ENCODE data around the gene ATP2B3.

DNA sequence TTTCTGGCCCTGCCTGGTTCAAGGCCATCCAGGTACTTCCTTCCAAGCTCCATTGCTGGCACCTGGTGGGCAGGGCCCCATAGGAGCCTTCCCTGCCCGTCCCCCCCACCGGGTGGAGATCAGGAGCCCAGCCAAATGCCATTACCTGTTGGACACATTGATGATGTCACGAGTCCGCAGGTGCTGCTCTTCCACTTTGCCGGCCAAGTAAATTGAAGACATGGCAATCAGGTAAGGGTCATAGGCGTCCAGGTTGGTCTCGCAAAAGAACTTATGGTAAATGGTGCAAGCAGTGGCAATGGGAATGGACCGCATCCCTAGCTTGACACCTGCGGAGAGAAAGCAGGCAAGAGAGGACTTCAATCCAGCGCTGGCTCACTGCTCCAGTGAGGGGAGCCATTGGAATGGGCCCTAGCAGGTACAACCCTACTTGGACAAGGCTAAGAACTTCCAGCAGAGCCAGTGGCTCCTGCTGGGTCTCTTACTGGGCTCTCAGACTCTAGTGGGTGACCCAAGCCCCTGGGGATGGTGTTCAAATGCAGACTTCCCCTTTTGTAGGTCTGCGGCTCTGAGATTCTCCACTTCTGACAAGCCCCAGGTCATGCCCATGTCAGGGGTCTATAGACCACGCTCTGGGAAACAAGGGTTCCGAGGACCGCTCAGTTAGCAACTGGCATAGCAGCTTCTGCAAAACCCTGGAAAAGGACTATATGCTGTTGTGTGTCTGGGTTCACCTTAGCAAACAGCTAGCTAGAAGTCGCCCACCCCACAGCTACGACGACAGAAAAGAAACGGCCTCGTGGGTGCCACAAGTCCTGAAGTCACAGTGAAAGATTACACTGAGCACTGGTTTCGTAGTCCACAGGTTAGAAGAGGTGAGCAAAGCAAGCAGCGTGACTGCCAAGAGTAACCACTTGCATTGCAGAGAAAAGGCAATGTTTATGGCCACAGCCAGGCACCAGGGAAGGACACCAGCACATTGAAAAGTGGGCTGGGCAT lies 78.7 kb downstream of the ATP2B3 start:
- TF ChIP-seq EZH2 (IDR thresholded peaks at IDR 0.05; ENCODE audit: low read length) (no peak), CTCF (optimal IDR thresholded peaks at IDR 0.05 in 1 of 3, IDR thresholded peaks at IDR 0.05 in 1 of 3, conservative IDR thresholded peaks at IDR 0.05 in 1 of 3; ENCODE audit: extremely low read depth in 1 of 3, insufficient read depth in 2 of 3, low read length in 3 of 3) (no peak)

Data from keratinocyte (primary cell).